AG10803 (cell line): ENCODE measurements around the gene CXCL8.

Source experiments
- DNase-seq: peaks from one replicate; pipeline ENCODE4 v3.0.0; 2010; ENCODE audit warnings: low read depth
- H3K4me3 ChIP-seq: 2 replicates; pipeline ENCODE4 v1.5.1; 2011; ENCODE audit warnings: mild to moderate bottlenecking, low read length, control low read depth
- CTCF ChIP-seq: conservative IDR thresholded peaks from 2 replicates; pipeline ENCODE4 v1.5.1; 2011; ENCODE audit warnings: mild to moderate bottlenecking, low read length, control low read depth, inconsistent platforms

Gene CXCL8

DNA sequence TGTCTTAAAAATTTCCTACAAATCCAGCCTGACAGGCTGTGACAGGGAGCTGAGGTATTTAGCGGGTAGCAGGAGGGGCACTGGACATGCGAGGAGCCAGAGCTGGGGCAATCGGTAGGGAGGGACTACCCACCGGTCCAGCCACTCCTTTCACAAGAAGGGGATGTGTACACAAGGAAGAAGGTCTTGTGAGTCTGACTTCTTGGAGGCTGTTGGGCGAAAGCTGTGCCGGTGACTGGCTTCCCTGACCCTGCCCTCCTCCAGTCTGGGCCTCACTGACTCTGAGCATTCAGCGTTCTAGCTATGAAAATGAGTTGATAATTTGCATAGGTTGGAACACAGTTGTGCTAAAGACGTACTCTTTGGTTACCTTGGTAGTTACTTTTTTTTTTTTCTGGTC lies 12.7 kb upstream of the CXCL8 start:
- TF ChIP-seq CTCF = no peak
- DNase-seq = no peak
- no peak overlapping the region for H3K4me3 ChIP-seq

DNA sequence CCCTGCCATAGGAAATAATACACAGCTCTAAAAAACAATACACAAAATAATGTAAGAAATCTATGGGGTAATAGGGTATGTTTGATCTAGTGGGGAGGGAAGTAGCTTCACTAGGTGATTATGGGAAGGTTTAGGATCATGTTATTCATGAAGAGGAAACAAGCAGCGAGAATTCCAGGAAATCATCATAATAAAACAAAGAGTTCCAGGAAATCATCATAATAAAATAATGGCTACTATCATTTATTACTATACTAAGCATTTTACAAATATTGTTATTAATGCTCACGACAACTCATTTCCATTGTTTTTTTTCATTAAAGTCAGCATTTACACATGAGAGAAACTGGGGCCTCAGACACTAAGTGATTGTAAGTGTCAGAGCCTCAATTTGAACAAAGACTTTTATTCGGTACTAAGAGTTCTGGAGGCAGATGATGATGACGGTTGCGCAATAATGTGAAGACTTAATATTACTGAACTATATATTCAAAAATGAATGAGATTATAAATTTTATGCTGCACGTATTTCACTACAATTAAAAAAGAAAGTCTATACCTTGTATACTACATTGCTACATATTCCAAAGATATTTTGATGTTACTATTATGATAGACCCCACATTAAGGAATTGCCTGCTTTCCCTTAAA lies 12.2 kb upstream of the CXCL8 start:
- no peak overlapping the region for H3K4me3 ChIP-seq
- TF ChIP-seq CTCF = no peak
- DNase-seq = no peak

DNA sequence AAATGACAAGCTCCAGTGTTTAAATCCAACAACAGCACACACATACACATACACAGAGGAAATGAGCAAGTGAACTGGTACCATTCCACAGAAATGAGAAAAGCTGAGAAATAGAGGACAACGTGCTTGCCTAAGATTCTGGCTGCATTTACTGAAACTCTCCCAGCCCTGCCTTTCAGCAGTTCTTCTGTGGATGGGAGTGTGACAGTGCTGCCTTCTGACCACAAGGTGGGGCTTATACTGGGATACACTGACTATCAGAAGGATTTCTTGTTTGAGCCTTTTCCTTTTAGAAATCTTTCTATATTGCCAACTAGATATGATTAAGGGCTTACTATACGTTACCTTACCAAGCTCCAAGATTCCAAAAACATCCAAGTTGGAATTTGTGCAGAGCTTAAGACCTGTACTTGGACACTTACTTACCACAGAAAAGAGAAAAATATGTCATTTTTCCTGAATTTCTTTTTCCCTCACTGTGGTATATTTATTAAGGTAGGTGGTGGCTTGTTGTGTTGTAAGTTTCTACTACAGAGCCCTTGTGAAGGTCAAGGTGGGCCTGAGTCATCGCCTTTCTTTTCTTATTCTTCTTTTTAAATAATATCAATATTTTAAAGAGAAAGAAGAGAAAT lies 10.7 kb upstream of the CXCL8 start:
- peak; percentile 93 for DNase-seq
- TF ChIP-seq CTCF = peak; percentile 99

GRCh38 chr4:73730292-73730691 lies 10.1 kb upstream of the CXCL8 start:
- no peak for TF ChIP-seq CTCF
- H3K4me3 ChIP-seq = no peak overlapping the region
- DNase-seq = peak; percentile 48

More for the DNA sequence above, 10.7 kb upstream of the CXCL8 start:
- no peak overlapping the region for H3K4me3 ChIP-seq

DNA sequence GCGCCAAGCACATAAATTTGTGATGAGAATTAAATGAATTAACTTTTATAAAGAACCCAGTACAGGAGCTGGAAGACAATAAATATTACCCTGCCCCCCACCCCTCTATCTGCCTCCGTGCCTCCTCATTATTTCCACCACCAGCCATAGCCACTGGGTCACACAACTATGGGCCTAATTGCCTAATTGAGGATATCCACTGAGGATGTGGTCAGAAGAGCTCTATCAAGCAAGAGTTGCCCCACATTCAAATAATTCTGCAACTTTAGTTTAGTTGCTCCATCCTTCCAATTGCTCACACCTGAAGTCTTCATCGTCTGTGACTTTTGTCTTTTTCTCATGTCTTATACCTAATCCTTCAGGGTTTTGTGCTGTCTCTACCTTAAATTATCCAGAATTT lies 9.5 kb upstream of the CXCL8 start:
- TF ChIP-seq CTCF = no peak
- no peak for DNase-seq
- H3K4me3 ChIP-seq = no peak overlapping the region

GRCh38 chr4:73731968-73732610 lies 8.3 kb upstream of the CXCL8 start:
- DNase-seq = no peak
- no peak overlapping the region for H3K4me3 ChIP-seq
- no peak for TF ChIP-seq CTCF
